HEK293 (cell line): Measurements from ENCODE around the gene MYLK4.

Source experiments
- CTCF ChIP-seq: fragments of 450-650 bp; formaldehyde crosslinking; IDR thresholded peaks from 2 replicates; pipeline ENCODE4 v1.5.1; 2016; ENCODE audit warnings: missing biosample characterization, missing genetic modification characterization
- PBX3 ChIP-seq: sonication (generic); formaldehyde crosslinking; IDR thresholded peaks from 2 replicates; pipeline ENCODE4 v1.8.1; 2022; ENCODE audit warnings: mild to moderate bottlenecking, moderate library complexity, missing genetic modification reagents
- ZBTB21 ChIP-seq: fragments of 450-650 bp; formaldehyde crosslinking; IDR thresholded peaks from 2 replicates; pipeline ENCODE4 v1.5.1; 2017; ENCODE audit warnings: missing biosample characterization, missing genetic modification characterization
- ZNF114 ChIP-seq: fragments of 450-650 bp; formaldehyde crosslinking; IDR thresholded peaks from 2 replicates; pipeline ENCODE4 v1.5.0; 2017; ENCODE audit warnings: missing biosample characterization, missing genetic modification characterization
- ZNF19 ChIP-seq: fragments of 450-650 bp; formaldehyde crosslinking; IDR thresholded peaks from 2 replicates; pipeline ENCODE4; 2016; ENCODE audit warnings: missing biosample characterization, missing genetic modification characterization, low read depth
- ZNF350 ChIP-seq: fragments of 450-650 bp; formaldehyde crosslinking; IDR thresholded peaks from 2 replicates; pipeline ENCODE4 v1.5.0; 2017; ENCODE audit warnings: missing biosample characterization, mild to moderate bottlenecking, missing genetic modification characterization
- ZNF510 ChIP-seq: fragments of 450-650 bp; formaldehyde crosslinking; IDR thresholded peaks from 2 replicates; pipeline ENCODE4 v1.5.1; 2018; ENCODE audit warnings: mild to moderate bottlenecking, missing genetic modification characterization, missing biosample characterization; ENCODE audit not compliant: insufficient replicate concordance
- ZNF629 ChIP-seq: fragments of 450-650 bp; formaldehyde crosslinking; IDR thresholded peaks from 2 replicates; pipeline ENCODE4 v1.5.1; 2017; ENCODE audit warnings: missing biosample characterization, missing genetic modification characterization
- ZNF639 ChIP-seq: fragments of 450-650 bp; formaldehyde crosslinking; IDR thresholded peaks from 2 replicates; pipeline ENCODE4 v1.5.1; 2016; ENCODE audit warnings: missing biosample characterization, missing genetic modification characterization
- TF ChIP-seq, protein P1 (sequence below): fragments of 450-650 bp; formaldehyde crosslinking; IDR thresholded peaks from 2 replicates; pipeline ENCODE4 v1.5.1; 2016; ENCODE audit warnings: missing biosample characterization, missing genetic modification characterization

DNA sequence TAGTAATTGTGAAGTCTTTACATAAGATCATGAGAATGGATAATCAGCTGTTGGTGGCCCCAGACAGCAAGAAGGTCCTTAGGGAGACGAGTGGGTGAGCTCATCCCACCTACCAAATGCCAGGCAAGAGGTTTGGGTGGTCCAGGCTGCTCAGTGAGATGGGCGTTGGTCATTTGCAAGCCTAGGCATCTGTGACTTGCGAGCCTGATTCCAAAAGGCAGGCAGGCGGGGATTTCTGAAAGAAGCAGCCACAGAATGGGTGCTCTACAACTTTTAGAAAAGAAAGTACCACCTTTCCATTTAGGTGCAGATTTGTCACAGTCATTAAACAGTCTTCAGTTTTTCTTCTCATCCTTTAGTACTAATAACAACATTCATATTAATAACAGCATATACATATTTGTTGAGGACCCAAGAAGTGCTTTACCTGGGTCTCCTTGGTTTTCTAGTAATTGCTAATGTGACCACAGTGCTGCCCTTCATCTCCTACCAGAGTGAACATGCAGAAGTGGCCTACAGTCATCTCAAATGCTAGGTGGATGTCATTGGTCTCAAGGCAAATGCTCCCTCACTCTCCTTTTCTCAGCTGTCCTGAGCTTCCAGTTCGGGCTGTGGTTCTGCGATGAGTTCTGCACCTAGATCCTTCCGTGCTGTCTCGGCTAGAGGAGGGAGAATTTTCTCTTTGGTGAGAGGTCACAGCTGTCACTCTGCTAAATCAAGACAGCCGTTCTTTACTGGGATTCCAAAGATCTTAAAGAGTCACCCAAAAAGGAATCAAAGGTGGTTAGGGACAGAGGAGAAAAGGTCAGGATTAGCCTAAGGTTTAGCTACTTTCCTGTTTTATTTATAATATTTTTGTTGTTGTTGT, 17.2 kb upstream of the MYLK4 start:
- TF ChIP-seq CTCF: no peak
- TF ChIP-seq ZNF19: no peak
- TF ChIP-seq ZBTB21 (tag by site-specific recombination): no peak
- TF ChIP-seq ZNF350 (tag by site-specific recombination): no peak
- TF ChIP-seq, protein P1, sequence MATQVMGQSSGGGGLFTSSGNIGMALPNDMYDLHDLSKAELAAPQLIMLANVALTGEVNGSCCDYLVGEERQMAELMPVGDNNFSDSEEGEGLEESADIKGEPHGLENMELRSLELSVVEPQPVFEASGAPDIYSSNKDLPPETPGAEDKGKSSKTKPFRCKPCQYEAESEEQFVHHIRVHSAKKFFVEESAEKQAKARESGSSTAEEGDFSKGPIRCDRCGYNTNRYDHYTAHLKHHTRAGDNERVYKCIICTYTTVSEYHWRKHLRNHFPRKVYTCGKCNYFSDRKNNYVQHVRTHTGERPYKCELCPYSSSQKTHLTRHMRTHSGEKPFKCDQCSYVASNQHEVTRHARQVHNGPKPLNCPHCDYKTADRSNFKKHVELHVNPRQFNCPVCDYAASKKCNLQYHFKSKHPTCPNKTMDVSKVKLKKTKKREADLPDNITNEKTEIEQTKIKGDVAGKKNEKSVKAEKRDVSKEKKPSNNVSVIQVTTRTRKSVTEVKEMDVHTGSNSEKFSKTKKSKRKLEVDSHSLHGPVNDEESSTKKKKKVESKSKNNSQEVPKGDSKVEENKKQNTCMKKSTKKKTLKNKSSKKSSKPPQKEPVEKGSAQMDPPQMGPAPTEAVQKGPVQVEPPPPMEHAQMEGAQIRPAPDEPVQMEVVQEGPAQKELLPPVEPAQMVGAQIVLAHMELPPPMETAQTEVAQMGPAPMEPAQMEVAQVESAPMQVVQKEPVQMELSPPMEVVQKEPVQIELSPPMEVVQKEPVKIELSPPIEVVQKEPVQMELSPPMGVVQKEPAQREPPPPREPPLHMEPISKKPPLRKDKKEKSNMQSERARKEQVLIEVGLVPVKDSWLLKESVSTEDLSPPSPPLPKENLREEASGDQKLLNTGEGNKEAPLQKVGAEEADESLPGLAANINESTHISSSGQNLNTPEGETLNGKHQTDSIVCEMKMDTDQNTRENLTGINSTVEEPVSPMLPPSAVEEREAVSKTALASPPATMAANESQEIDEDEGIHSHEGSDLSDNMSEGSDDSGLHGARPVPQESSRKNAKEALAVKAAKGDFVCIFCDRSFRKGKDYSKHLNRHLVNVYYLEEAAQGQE: no peak
- no peak for TF ChIP-seq ZNF639 (tag by site-specific recombination)
- no peak for TF ChIP-seq PBX3 (CRISPR knock-in tag)
- no peak for TF ChIP-seq ZNF510 (tag by site-specific recombination)
- TF ChIP-seq ZNF114 (tag by site-specific recombination): no peak
- TF ChIP-seq ZNF629 (tag by site-specific recombination): no peak
